GM19468 (cell line): ENCODE results near the gene LSMEM2.
"Not testable (repeated sequence)": the region's sequence is repeated elsewhere in the genome, so short reads cannot be mapped to it uniquely, and the experiment has no call there.

ENCODE experiments used
- ATAC-seq: cut with Tn5 transposase; IDR thresholded peaks from one replicate; pipeline ENCODE4 v1.9.1; 2021; ENCODE audit warnings: mild to moderate bottlenecking, moderate library complexity, moderate number of reproducible peaks; ENCODE audit not compliant: unreplicated experiment; ENCODE audit errors: extremely low read depth

LSMEM2 gene

GRCh38 chr3:50263478-50264382, 15.2 kb upstream of the LSMEM2 start:
- ATAC-seq, result no peak

- ATAC-seq, result no peak
These were observed 14.4 kb upstream of the LSMEM2 start for GRCh38 chr3:50264383-50264963.

DNA sequence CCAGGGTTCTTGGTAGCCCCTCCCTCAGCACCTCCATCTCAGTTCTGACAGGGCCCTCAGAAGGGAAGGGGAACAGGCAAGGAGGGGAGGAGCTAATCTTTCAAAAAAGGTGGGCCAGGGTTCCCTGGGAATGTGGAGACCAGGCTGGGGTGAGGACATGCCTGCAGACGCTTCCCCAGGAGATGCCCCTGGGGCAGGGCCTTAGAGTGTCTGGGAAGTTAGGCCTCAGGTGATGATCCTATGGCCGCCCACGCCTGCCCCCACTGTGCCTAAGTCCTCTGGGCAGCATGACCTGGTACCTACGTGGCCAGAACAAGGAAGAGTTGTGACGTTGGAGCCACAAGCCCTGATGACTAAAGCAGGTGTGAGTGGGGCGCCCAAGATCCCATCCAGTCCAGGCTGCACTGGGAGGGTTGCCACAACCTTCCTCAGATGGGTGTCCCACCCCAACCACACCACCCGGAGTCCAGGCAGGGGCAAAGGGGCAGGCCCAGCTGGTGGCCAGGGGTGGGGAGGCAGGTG, 13.9 kb upstream of the LSMEM2 start:
- ATAC-seq, result no peak

DNA sequence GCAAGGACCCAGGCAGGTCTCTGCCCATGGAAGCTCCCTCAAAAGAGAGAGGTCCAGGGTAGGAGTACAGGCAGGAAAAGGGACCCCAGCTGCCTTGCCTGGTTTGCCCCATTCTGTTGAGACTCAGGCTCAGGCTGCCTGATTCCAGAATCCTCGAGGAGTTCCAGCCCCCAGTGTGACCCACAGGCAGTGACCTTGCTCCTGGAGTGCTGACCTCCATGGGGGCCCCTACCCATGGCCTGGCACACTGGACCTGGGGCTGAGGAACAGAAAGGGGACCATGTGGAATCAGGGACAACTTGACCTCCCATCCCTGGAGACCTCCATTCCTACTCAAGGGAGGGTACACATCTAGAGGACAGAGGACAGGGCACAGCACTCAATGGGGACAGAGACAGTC, 13.3 kb upstream of the LSMEM2 start:
- no peak for ATAC-seq

DNA sequence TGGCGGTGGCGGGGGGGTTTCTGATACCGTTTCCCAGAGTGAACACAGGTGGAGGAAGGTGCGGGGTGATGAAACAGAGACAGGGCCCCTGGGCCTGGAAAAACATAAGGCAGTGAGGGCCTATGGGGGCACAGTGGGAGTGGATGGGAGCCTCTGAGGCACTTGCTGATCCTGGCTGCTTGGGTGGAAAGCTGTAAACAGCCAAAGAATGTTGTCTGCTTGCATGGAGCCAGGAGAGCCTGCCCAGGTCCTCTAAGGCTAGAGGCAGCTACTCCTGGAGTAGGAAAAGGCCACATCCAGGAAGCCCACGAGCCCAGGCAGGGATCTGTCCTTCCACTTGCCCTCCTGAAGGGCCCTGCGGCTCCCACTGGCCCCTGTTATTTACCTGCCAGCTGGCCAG, 12.9 kb upstream of the LSMEM2 start:
- ATAC-seq, result no peak

- no peak for ATAC-seq
These were observed 12.1 kb upstream of the LSMEM2 start for GRCh38 chr3:50266836-50267235.

- no peak for ATAC-seq
These were observed 11.5 kb upstream of the LSMEM2 start for GRCh38 chr3:50267280-50267913.

- no peak for ATAC-seq
These were observed 10.6 kb upstream of the LSMEM2 start for GRCh38 chr3:50268276-50268675.

DNA sequence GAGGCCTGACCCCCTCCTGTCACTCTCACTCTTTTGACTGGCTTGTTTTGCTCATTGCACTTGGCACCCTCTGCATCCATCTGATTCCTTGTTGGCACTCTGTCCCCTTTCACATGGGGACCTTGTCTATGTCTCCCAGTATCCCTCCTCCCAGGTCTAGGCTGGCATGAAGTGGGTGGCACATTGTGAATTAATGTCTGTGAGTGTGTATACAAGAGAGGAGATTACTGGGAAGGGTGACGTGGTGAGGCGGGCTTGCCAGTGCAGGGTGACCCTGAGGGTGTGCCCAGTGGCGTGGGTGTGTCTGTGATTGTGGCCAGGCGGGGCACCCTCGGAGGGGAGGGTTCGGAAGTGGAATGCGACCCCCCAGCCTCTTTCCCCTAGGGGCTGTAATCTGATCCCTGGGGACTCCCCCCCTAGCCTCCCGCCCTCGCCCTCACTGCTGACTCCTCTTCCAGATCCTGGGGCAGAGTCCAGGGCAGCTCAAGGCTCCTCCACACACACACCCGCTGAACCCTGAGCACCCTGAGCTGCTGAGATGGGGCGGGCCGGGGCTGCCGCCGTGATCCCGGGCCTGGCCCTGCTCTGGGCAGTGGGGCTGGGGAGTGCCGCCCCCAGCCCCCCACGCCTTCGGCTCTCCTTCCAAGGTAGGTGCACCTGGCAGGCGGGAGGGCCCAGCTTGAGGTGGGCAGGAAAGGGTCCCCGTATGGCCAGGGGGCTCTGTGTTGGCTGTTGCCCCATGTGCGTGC, 10.0 kb upstream of the LSMEM2 start, which contains the start of gene SEMA3B:
TSS of gene SEMA3B (plus strand) at position 445 of the 749 bp plus-strand sequence. CDS start at position 539, 94 bp downstream.
- ATAC-seq, result no peak

GRCh38 chr3:50269460-50269859, 9.4 kb upstream of the LSMEM2 start:
- no peak for ATAC-seq

DNA sequence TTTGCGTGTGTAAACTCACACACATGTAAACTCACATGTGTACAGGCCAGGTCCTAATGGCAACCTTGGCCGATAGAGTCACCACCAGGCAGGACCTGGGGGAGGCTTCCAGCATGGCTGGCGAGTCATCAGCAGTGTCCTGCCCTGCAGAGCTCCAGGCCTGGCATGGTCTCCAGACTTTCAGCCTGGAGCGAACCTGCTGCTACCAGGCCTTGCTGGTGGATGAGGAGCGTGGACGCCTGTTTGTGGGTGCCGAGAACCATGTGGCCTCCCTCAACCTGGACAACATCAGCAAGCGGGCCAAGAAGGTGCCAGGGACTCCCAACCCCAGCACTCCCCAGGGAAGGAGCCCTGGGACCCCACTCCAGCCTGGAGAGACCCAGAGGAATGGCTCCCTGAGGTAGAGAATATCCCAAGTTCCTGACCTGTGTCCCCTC, 8.9 kb upstream of the LSMEM2 start:
- ATAC-seq, result no peak

- no peak for ATAC-seq
These were observed 8.3 kb upstream of the LSMEM2 start for GRCh38 chr3:50270422-50271224.

DNA sequence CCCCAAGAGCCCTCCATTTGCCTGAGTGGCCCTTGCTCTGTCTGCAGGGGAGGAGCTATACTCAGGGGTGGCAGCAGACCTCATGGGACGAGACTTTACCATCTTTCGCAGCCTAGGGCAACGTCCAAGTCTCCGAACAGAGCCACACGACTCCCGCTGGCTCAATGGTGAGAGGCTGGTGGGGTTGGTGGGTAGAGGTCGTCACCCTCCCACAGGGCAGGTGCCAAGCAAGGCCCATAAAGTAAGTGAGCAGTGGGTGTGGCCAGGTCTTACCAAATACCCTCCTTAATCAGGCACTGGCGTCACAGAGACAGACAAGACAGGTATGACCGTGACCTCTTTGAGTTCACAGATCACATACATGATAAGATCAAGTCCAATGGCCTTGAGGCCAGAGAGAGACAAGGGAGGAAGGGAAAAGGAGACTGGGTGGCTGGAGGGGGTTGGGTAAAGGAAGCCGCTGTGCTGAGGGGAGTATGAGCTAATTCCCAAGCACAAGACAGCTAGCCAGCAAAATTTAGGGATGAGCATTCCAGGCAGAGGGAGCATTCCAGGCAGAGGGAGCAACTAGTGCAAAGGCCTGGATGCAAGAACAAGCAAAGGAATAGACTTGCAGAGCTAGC, 7.5 kb upstream of the LSMEM2 start:
- ATAC-seq, result no peak

- not testable (repeated sequence) for ATAC-seq
These were observed 6.4 kb upstream of the LSMEM2 start for GRCh38 chr3:50272538-50272910.

DNA sequence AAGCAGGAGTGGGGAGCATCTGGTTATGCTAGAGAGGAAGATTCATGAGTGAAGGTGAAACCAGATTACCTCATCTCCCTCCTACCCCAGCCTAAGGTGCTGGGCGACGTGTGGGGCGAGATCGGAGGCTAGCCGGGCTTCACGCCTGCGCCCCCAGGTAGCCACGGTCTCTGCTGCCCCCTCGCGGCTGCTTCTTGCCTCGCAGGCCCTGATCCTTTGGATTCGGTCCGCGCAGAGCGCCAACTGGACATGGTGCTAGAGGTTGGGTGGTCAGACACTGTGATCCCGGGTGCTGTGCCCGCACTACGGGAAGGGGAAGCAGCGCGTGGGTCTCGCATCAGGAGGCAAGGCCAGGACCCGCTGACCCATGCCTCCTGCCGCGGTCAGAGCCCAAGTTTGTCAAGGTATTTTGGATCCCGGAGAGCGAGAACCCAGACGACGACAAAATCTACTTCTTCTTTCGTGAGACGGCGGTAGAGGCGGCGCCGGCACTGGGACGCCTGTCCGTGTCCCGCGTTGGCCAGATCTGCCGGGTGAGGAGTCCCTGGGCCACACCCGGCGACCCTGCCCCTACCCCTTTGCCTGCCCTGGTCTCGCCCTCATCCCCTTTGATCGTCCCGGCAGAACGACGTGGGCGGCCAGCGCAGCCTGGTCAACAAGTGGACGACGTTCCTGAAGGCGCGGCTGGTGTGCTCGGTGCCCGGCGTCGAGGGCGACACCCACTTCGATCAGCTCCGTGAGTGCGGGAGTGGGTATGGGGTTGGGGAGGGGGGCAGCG, 5.8 kb upstream of the LSMEM2 start:
- peak; percentile 26 for ATAC-seq

GRCh38 chr3:50273689-50274065, 5.2 kb upstream of the LSMEM2 start:
- ATAC-seq, result no peak

DNA sequence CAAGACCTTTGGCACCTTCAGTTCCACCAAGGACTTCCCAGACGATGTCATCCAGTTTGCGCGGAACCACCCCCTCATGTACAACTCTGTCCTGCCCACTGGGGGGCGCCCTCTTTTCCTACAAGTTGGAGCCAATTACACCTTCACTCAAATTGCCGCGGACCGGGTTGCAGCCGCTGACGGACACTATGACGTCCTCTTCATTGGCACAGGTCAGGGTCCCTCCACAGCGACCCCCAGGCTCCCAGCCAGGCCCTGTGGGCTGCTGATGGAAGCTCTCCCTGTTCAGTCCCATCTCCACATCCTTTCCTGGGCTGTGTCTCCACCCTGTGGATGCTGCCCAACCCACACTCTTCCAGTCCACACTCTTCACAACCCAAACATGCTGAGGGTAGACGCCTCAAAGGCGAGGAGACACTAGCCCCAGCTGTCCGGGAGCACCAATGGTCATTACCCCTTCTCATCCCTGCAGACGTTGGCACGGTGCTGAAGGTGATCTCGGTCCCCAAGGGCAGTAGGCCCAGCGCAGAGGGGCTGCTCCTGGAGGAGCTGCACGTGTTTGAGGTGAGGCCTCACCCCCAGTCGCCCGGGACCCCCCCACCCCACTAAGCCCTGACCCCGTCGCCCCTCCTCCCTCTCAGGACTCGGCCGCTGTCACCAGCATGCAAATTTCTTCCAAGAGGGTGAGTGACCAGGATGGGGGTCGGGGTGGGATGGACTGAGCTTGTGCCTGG, 4.3 kb upstream of the LSMEM2 start:
- no peak for ATAC-seq
